H9 (cell line): Measurements from ENCODE around the gene ULK1. TPM values are rescaled to one million over a fixed set of nuclear protein-coding genes. Genes with fewer than 3 reads are reported as not detected.

Experiments
- DNase-seq: peaks from one replicate; pipeline ENCODE4 v3.0.0-alpha.2; 2017
- H2AFZ ChIP-seq: one replicate; pipeline ENCODE4 v1.6.1; 2013; ENCODE audit warnings: mild to moderate bottlenecking, low read length, control low read depth, moderate library complexity
- H2AK5ac ChIP-seq: 2 replicates; pipeline ENCODE4 v1.6.1; 2013; ENCODE audit warnings: low read length, control low read depth, mixed read lengths; ENCODE audit not compliant: insufficient read length
- H2BK120ac ChIP-seq: one replicate; pipeline ENCODE4 v1.6.1; 2013; ENCODE audit warnings: low read depth, mild to moderate bottlenecking, low read length, control low read depth, inconsistent platforms; ENCODE audit not compliant: poor library complexity, severe bottlenecking
- H2BK12ac ChIP-seq: 2 replicates; pipeline ENCODE4 v1.6.1; 2013; ENCODE audit warnings: low read length, control low read depth, mixed read lengths, low read depth; ENCODE audit not compliant: insufficient read length
- H2BK15ac ChIP-seq: 2 replicates; pipeline ENCODE4 v1.6.1; 2013; ENCODE audit warnings: low read depth, low read length, control low read depth
- H2BK20ac ChIP-seq: one replicate; pipeline ENCODE4 v1.6.1; 2013; ENCODE audit warnings: low read depth, mild to moderate bottlenecking, low read length, control low read depth, inconsistent platforms; ENCODE audit not compliant: poor library complexity, severe bottlenecking
- H2BK5ac ChIP-seq: 2 replicates; pipeline ENCODE4 v1.6.1; 2013; ENCODE audit warnings: low read length, control low read depth, mixed read lengths; ENCODE audit not compliant: insufficient read length
- H3K14ac ChIP-seq: 2 replicates; pipeline ENCODE4 v1.6.1; 2013; ENCODE audit warnings: low read length, control low read depth; ENCODE audit not compliant: insufficient read depth
- H3K18ac ChIP-seq: 2 replicates; pipeline ENCODE4 v1.6.1; 2013; ENCODE audit warnings: low read depth, mild to moderate bottlenecking, mixed read lengths, low read length, control low read depth; ENCODE audit not compliant: insufficient read length
- H3K23ac ChIP-seq: 2 replicates; pipeline ENCODE4 v1.6.1; 2013; ENCODE audit warnings: low read length, control low read depth, mixed read lengths, low read depth; ENCODE audit not compliant: insufficient read length
- H3K23me2 ChIP-seq: 2 replicates; pipeline ENCODE4 v1.6.1; 2013; ENCODE audit warnings: low read depth, mild to moderate bottlenecking, mixed read lengths, low read length, control low read depth; ENCODE audit not compliant: insufficient read length, poor library complexity, severe bottlenecking
- H3K27ac ChIP-seq: 2 replicates; pipeline ENCODE4 v1.5.1; 2013; ENCODE audit warnings: low read length, control low read depth, mixed read lengths, low read depth; ENCODE audit not compliant: insufficient read length
- H3K27me3 ChIP-seq: 2 replicates; pipeline ENCODE4 v1.6.1; 2013; ENCODE audit warnings: low read length, control low read depth, inconsistent platforms; ENCODE audit not compliant: insufficient read depth
- H3K4ac ChIP-seq: 2 replicates; pipeline ENCODE4 v1.6.1; 2013; ENCODE audit warnings: low read depth, mild to moderate bottlenecking, control low read depth, inconsistent platforms, low read length, moderate library complexity
- H3K4me1 ChIP-seq: 2 replicates; pipeline ENCODE4 v1.6.1; 2013; ENCODE audit warnings: low read length, control low read depth, inconsistent platforms; ENCODE audit not compliant: insufficient read depth
- H3K4me2 ChIP-seq: 2 replicates; pipeline ENCODE4 v1.6.1; 2013; ENCODE audit warnings: low read length, control low read depth, mixed read lengths; ENCODE audit not compliant: insufficient read length, insufficient read depth
- H3K56ac ChIP-seq: 2 replicates; pipeline ENCODE4 v1.6.1; 2013; ENCODE audit warnings: low read depth, mild to moderate bottlenecking, mixed read lengths, low read length, control low read depth; ENCODE audit not compliant: insufficient read length
- H3K79me1 ChIP-seq: 2 replicates; pipeline ENCODE4 v1.6.1; 2013; ENCODE audit warnings: low read depth, mild to moderate bottlenecking, moderate library complexity, low read length, control low read depth, inconsistent platforms; ENCODE audit not compliant: insufficient read depth, poor library complexity, severe bottlenecking
- H3K79me2 ChIP-seq: 2 replicates; pipeline ENCODE4 v1.6.1; 2013; ENCODE audit warnings: low read length, control low read depth, inconsistent platforms; ENCODE audit not compliant: insufficient read depth
- H3K9ac ChIP-seq: 2 replicates; pipeline ENCODE4 v1.6.1; 2013; ENCODE audit warnings: low read length, control low read depth, mixed read lengths; ENCODE audit not compliant: insufficient read length; ENCODE audit errors: extremely low read depth
- H3K9me3 ChIP-seq: one replicate; pipeline ENCODE4 v1.6.1; 2013; ENCODE audit warnings: low read depth, low read length, inconsistent platforms; ENCODE audit not compliant: control insufficient read depth
- H3T11ph ChIP-seq: one replicate; pipeline ENCODE4 v1.6.1; 2013; ENCODE audit warnings: mild to moderate bottlenecking, low read length, control low read depth, inconsistent platforms
- H4K20me1 ChIP-seq: one replicate; pipeline ENCODE4 v1.6.1; 2013; ENCODE audit not compliant: control insufficient read depth, insufficient read length, insufficient read depth
- H4K5ac ChIP-seq: 2 replicates; pipeline ENCODE4 v1.6.1; 2013; ENCODE audit warnings: low read depth, mild to moderate bottlenecking, mixed read lengths, low read length, control low read depth; ENCODE audit not compliant: insufficient read length
- H4K8ac ChIP-seq: replicated peaks from 2 replicates; pipeline ENCODE4 v1.6.1; 2013; ENCODE audit warnings: low read length, control low read depth, mixed read lengths, low read depth; ENCODE audit not compliant: insufficient read length
- H4K91ac ChIP-seq: 2 replicates; pipeline ENCODE4 v1.6.1; 2013; ENCODE audit warnings: low read depth, mild to moderate bottlenecking, moderate library complexity, mixed read lengths, low read length, control low read depth; ENCODE audit not compliant: insufficient read length
- H3K27ac Mint-ChIP-seq, 3 experiments: 2 replicates in 2 of 3; 3 replicates in 1 of 3; pipeline ENCODE4 v1.8.0; 2020 to 2021; ENCODE audit warnings: mixed read lengths in 3 of 3, mild to moderate bottlenecking in 1 of 3, moderate library complexity in 1 of 3
- H3K27me3 Mint-ChIP-seq: 2 replicates; pipeline ENCODE4 v1.8.0; 2021; ENCODE audit warnings: low read depth, mild to moderate bottlenecking, moderate library complexity, mixed read lengths
- H3K36me3 Mint-ChIP-seq, 3 experiments: 2 replicates in 2 of 3; 3 replicates in 1 of 3; pipeline ENCODE4 v1.8.0; 2020 to 2021; ENCODE audit warnings: low read depth in 3 of 3, mixed read lengths in 3 of 3; ENCODE audit not compliant: insufficient read depth in 1 of 3
- H3K4me1 Mint-ChIP-seq, 2 experiments: 2 replicates each; pipeline ENCODE4 v1.8.0; 2020; ENCODE audit warnings: mixed read lengths in 2 of 2
- H3K4me3 Mint-ChIP-seq, 2 experiments: 2 replicates in 1 of 2; 3 replicates in 1 of 2; pipeline ENCODE4 v1.8.0; 2020 to 2021; ENCODE audit warnings: mild to moderate bottlenecking in 2 of 2, mixed read lengths in 2 of 2, moderate library complexity in 1 of 2
- H3K9me3 Mint-ChIP-seq, 2 experiments: 2 replicates in 1 of 2; 3 replicates in 1 of 2; pipeline ENCODE4 v1.8.0; 2020; ENCODE audit warnings: mild to moderate bottlenecking in 2 of 2, mixed read lengths in 2 of 2, moderate library complexity in 1 of 2
- WGBS: extraction: QIAGEN DNeasy Blood & Tissue Kit; methylation state at CpG from one replicate; pipeline ENCODE4 v1.1.7; 2013; ENCODE audit warnings: missing lambda C conversion rate, low lambda C conversion rate, mixed read lengths; ENCODE audit not compliant: insufficient read length; ENCODE audit errors: extremely low coverage; 5-methylcytosine and 5-hydroxymethylcytosine counted together
- total RNA-seq: library from RNA; stranded (reverse); gene quantifications from 2 replicates; pipeline ENCODE4 v1.2.1, GENCODE V29; 2021
- TF ChIP-seq, protein P1 (sequence below): fragments of 200-600 bp; sonication (generic); conservative IDR thresholded peaks from 3 replicates; pipeline ENCODE4 v1.8.0; 2021; ENCODE audit warnings: antibody characterized with exemption, mild to moderate bottlenecking

ULK1 gene
- total RNA-seq, 1 experiment from 2014 or later: 57.2 TPM

- TF ChIP-seq, protein P1, sequence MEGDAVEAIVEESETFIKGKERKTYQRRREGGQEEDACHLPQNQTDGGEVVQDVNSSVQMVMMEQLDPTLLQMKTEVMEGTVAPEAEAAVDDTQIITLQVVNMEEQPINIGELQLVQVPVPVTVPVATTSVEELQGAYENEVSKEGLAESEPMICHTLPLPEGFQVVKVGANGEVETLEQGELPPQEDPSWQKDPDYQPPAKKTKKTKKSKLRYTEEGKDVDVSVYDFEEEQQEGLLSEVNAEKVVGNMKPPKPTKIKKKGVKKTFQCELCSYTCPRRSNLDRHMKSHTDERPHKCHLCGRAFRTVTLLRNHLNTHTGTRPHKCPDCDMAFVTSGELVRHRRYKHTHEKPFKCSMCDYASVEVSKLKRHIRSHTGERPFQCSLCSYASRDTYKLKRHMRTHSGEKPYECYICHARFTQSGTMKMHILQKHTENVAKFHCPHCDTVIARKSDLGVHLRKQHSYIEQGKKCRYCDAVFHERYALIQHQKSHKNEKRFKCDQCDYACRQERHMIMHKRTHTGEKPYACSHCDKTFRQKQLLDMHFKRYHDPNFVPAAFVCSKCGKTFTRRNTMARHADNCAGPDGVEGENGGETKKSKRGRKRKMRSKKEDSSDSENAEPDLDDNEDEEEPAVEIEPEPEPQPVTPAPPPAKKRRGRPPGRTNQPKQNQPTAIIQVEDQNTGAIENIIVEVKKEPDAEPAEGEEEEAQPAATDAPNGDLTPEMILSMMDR: no peak
- no peak overlapping the region for H2BK15ac ChIP-seq
- no peaks in the 10 kb centered on the region for H3K4me1 ChIP-seq
- H3K27me3 Mint-ChIP-seq: no peaks in the 10 kb centered on the region
- H3K18ac ChIP-seq: no peak overlapping the region
- no peak overlapping the region for H3K14ac ChIP-seq
- no peak overlapping the region for H2BK120ac ChIP-seq
- H3K27me3 ChIP-seq: no peaks in the 10 kb centered on the region
- no peak overlapping the region for H3K4me3 Mint-ChIP-seq
- no peak overlapping the region for H2BK5ac ChIP-seq
- no peak for DNase-seq
- no peak overlapping the region for H4K5ac ChIP-seq
- H3T11ph ChIP-seq: no peak overlapping the region
- no peaks in the 10 kb centered on the region for H3K79me2 ChIP-seq
- no peak overlapping the region for H3K4me2 ChIP-seq
- no peak overlapping the region for H3K27ac ChIP-seq
- no CpG with 5 or more reads among the region's 10 CpGs for WGBS
- H3K9ac ChIP-seq: no peak overlapping the region
- H3K23me2 ChIP-seq: no peaks in the 10 kb centered on the region
- no peak overlapping the region for H4K91ac ChIP-seq
- no peak overlapping the region for H2BK12ac ChIP-seq
- no peaks in the 10 kb centered on the region for H4K20me1 ChIP-seq
- H2AFZ ChIP-seq: no peak overlapping the region
- no peak overlapping the region for H3K23ac ChIP-seq
- peak overlapping the region in 1 of 3 experiments; percentile 79; a peak in 1 of 7 replicates for H3K27ac Mint-ChIP-seq
- H2AK5ac ChIP-seq: no peak overlapping the region
- H3K4me1 Mint-ChIP-seq: no peaks in the 10 kb centered on the region
- no peaks in the 10 kb centered on the region for H3K9me3 Mint-ChIP-seq
- no peaks in the 10 kb centered on the region for H3K79me1 ChIP-seq
- H3K56ac ChIP-seq: no peak overlapping the region
- H3K36me3 Mint-ChIP-seq: peaks cover 10 to 30% (median 24%) of the 10 kb centered on the region in 3 experiments; a peak in 6 of 7 replicates
- no peaks in the 10 kb centered on the region for H3K9me3 ChIP-seq
- H4K8ac ChIP-seq: no peak overlapping the region
- no peak overlapping the region for H3K4ac ChIP-seq
- no peak overlapping the region for H2BK20ac ChIP-seq
These were observed 47.0 kb upstream of the ULK1 start for GRCh38 chr12:131847456-131847855.
